HG03558 (cell line): ENCODE measurements around the gene GATA5.

Experiments used
- ATAC-seq: cut with Tn5 transposase; IDR thresholded peaks from one replicate; pipeline ENCODE4 v1.9.1; 2021; ENCODE audit warnings: moderate number of reproducible peaks; ENCODE audit not compliant: unreplicated experiment; ENCODE audit errors: extremely low read depth

The GATA5 gene

DNA sequence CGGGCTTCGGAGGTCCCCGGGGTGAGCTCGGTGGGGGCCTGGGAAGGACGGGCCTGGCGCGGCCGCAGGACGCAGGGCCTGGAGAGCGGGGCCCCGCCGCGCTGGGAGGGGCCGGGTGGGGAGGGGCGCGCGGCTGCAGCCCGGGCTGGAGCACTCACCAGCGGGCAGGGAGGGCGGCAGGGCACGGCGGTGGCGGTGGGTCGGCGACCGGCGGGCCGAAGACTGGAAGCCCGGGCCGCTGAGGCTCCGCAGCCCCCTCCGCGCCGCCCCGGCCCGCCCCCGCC is at the start of gene GATA5:
GATA5 (minus strand) TSS at position 224 of the 284 bp plus-strand sequence. CDS start 474 bp downstream, outside the sequence.
- no peak for ATAC-seq

GRCh38 chr20:62525014-62525413 is 49.2 kb upstream of the GATA5 start:
- no peak for ATAC-seq

DNA sequence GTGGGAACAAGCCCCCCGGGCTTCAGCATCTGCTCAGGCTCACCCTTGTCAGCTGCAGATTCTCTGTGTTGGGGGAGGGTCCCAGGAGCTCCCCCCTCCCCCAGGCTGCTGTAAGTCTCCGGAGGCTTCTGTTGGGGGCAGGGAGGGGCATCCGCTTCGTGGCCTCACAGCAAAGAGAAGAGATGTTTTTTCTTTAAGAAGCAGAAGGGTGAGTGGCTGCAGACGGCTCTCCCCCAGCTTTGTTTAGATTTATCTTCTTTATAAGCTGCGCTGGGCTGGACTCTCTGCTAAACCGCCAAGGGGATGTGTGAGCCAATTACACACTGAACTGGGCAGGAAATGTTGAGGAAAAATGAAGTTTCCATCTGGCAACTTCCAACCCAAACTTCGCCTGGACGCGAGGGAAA is 48.7 kb upstream of the GATA5 start:
- no peak for ATAC-seq

DNA sequence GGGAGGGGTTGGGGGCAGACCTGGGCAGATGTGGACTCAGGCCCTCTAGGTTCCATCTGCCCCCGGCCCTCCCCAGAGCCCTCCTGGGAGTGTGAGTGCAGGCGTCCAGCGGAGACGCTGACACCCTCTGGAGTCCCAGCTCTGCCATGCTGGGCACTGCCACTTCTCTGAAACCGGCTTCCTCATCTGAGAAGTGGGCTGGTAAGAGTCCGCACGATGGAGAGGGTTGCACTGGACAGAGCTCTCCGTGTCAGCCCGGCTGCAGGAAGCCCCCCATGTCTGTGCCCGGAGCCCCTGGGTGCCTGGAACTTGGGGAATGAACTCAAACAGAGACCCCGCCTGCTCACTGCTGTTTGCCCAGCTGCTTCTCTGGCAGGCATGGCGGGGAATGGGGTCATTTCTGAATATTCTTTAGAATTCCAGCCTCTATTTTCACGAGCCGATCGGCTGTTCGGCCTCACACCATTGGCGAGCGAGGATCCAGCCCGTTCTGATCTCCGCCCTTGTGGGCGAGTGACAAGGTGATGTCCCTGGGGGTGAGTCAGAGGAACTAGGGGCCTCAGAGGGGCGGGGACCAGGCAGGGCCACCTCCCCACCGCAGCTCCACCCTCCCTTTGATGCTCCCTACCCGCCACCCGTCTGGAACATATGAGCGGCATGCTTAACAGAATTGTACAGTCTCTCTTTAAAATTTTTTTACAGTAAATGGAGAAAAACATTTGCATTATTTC is 47.8 kb upstream of the GATA5 start:
- no peak for ATAC-seq

DNA sequence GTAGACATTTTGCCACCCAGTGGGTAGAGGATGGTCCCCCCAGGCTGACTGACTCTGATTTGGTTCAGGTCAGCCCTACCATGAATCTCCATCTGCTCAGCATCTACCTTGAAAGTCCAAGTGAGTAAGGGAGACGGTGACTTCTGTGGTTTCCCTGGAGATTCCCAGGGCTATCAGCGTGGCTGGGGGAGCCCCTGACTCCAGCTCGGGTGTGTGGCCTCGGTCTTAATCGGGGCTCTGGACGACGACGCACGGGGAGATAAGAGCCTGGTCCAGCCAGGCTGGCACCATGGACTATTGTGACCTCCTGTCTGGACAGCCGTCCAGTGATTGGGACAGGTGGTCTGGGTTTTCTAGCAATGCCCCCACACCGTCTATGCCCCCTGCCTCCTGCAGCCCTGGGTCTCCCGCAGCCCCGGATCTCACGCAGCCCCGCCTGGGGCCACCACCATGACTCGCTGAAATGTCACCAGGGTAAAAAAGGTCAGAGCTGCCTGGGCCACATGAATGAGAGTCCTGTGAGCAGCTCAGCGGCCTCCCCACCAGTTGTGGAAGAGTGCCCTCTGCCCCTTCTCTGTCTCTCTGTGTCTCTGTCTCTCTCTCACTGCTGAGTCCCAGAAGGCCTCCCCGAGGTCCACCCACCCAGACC is 47.1 kb upstream of the GATA5 start:
- ATAC-seq = no peak

- ATAC-seq = no peak
Measured at GRCh38 chr20:62519826-62520225, 44.0 kb upstream of the GATA5 start.

GRCh38 chr20:62518911-62519310 is 43.1 kb upstream of the GATA5 start:
- ATAC-seq = no peak

DNA sequence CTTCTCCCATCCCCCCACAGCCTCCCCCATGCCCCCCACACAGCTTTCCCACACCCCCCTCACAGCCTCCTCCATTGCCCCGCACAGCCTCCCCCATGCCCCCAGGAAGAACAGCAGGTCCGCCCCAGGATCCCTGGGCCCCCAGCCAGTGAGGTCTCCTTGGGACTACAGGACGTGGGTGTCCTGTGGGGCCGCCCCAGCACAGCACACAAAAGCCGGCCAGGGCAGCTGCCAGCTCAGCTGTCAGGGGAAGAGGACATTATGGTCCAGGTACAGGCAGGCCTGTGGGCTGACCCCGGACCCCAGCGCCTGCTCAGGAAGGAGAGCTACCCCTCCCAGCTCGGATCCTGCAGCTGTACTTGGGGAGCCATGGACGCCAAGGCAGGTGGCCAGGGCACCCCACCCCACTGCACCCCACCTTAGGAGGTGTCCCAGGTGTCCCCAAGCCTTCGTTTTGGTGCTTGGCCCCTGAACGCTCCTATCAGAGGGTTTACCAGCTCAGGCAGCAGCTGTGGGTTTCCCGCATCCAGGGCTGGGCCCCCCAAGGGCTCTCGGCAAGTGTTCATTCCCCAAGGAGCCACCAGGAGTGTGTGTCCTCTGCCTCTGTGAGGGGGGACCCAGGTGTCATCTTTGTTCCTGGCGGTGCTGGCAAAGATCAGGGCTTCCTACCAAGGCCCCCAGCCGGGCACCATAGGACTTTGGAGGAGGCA is 42.3 kb upstream of the GATA5 start:
- no peak for ATAC-seq

DNA sequence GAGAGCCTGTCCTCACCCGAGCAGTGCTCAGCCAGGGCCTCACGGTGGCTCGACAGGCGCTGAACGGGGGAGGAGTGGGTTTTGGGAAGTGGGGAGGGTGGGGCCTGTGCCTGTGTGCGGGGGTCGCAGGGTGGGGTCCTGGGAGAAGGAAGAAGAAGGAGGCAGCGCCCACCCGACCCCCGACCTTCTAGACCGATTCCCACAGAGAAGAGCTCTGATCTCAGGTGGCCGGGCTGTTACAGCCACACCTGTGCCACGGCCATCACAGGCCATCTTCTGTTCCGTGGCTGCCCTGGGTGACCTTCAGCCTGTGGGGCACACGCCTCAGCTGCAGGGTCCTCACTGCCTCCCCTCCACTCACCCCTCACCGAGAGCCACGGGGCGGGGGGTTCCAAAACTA is 41.4 kb upstream of the GATA5 start:
- no peak for ATAC-seq

DNA sequence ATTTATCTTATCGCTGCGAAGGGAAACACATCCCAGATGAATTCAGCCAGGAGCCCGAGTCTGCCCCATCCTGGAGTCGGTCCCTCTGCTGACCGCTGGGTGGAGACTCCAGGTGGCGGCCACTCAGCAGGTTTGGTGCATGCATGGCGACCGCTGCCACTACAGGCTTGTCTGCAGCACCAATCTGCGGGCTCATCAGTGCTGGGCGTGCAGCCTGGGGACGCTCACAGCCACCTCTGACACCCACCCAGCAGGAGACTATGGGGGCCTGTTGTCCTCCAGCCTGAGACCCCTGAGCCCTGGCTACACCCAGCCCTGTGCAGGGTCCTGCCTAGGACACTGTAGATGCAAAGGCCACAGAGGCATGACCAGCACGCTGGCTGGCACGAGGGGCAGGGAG is 40.5 kb upstream of the GATA5 start:
- ATAC-seq = no peak

DNA sequence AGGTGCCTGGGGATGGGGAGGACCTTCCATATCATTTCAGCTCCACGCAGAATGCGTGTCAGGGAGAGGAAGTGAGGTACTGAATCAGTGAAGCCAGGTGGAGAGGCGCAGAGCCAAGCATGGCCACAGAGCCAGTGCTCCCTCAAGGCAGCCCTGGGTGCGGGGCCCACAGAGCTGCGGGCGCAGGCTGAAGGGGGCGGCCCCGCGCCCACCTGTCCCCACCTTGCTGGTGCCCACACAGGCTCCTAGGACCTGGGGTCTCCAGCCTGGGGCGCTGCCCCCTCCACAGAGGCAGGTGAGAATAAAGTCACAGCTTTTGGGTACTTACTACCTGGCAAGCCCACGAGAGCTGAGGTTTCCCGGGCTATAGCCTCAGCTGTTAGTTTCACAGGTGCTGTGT is 40.0 kb upstream of the GATA5 start:
- ATAC-seq = no peak

- ATAC-seq = no peak
Measured at GRCh38 chr20:62515280-62515679, 39.5 kb upstream of the GATA5 start.

DNA sequence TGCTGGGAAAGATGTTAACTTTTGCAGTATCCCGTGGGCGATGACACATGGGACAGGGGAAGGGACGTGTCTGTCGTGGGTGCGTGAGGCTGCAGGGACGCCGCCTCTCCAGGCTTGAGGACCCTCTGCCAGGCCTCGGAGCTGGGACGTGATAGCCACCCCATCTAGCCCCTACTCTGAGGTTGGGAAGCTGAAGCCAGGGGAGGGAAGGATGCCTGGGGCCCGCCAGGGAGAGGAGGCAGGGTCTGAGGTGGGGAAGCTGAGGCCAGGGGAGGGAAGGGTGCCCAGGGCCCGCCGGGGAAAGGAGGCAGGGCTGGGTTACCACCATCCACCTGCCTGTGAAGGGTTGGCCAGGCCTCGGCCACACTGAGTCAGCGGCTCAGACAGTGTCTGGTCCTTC is 38.2 kb upstream of the GATA5 start:
- ATAC-seq = no peak

DNA sequence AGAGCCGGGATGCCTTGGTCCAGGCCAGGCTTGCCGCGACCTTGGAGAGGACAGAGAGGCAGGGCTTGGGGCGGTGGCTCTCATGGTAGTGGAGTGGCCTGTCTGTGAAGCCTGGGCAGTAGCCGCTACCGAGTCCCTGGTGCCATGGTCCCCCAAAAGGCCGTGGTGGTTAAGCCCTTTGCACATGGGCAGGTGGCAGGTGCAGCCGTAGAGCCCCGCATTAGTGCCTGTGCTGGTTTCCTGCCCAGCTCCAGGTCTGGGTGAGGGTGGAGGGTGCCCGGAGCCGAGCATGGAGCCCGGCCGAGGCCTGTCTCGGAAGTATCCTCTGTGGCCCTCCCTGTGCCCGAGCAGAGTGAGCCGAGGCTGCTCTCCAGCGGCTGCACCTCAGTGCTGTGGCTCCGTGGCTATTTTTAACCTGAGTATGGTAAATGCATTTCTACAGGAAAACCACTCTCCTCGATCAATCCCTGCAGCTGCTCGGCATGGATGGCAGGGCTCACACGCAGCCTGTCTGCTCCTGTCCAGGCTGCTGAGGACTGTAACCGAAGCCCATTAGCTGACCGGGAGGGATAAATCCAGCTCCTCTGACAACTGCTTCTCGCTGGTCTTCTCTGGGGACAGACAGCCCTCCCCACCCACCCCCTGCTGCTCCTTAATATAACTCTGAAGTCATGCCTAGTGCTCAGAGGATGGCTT is 36.3 kb upstream of the GATA5 start:
- ATAC-seq = no peak

DNA sequence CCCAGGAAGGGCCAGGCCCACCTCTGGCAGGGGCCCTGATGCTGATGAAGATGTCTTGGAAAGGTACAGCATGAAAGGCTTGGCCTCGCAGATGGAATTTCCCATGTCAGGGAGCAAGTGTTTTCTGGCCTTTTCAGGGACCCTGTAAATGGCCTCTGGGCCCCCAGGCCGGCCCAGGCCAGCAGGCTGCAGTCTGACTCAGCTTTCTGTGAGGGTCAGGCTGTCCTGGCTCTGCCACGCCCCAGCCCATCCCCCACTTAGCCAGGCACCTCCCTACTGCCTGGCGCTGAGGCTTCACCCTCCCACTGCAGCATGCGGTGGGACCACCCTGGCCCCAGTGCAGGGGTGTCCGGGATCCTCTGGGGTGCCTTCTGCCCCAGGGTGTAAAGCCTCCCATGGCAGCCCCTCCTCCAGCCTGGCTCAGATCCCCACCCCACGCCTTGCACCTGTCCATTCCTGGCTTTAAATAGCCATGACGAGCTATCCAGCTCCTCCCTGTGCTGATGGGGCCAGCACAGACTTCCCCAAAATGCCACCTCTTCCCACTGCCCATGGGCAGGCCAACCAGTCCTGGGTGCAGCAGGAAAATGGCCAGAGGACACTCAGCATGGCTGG is 35.6 kb upstream of the GATA5 start:
- ATAC-seq = no peak

GRCh38 chr20:62508641-62509051 is 32.9 kb upstream of the GATA5 start:
- ATAC-seq = no peak

DNA sequence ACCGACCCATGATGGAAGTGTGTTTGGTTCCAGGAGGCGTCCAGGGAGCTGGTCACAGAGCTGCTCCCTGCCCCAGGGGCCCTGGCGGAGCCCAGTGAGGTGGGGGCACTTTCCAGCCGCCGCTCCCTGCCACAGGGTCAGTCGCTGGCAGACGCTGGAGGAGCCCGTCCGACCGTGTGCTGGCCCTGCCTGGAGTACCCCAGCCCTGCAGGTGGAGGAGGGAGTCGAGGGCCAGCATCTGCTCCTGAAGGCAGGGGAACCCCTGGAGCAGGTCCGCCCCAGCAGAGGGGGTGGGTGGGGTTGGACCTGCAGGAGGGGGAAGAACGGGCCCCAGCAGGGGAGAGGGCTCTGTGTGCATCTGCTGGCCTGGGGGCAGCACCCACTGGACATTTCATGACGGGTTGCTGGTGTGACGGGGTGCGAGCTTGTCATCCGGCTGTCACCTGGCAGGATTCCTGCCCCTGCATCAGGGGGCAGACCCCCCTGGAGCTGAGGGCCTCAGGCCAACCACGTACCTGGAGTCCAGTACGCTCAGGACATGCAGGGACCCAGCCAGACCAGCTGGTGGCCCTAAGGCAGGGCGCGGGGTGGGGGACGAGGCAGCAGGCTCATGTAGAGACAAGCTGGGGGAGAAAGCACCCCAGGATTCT is 32.3 kb upstream of the GATA5 start:
- no peak for ATAC-seq

DNA sequence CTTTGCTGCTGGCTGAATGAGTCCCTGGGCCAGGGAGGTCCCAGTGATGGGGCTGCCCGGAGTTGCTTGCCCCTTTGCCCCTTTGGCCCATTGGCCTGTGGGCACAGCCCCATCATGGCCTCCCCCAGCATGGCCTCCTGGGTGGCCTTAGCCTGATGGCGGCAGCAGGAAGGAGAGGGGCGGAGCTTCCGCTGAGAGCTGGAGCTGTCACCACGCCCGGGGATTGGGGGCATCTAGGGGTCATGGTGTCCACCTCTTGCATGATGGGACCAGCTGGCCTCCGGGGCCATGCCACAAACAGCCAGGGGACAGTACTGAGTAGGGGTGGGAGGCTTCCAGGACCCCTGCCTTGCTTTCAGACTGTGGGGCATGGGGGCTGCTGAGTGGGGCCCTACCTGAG is 31.5 kb upstream of the GATA5 start:
- ATAC-seq = no peak

DNA sequence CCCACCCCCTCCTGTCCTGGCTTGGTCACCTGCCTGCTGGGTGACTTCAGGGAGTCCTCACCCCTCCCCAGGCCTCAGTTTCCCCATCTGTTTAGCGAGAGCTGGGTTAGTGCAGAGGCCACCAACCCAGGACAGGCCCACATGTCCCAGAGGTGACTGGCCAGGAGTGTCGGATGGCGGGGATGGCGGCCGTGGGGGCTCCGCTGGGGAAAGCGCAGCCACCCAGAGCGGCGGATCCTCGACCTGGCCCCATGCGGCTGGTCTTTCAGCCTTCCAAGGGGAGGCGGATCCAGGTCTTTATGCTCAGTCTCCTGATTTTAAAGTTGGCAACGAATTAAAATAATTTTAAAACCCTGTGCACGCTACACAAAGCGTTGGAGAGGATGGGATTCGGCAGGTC is 31.0 kb upstream of the GATA5 start:
- no peak for ATAC-seq

- no peak for ATAC-seq
Measured at GRCh38 chr20:62506087-62506486, 30.3 kb upstream of the GATA5 start.
